ENCODE measurements around the gene PTCH1.
A peak's percentile ranks its signal among the peaks of the same experiment; 100 is the strongest.

Gene PTCH1

DNA sequence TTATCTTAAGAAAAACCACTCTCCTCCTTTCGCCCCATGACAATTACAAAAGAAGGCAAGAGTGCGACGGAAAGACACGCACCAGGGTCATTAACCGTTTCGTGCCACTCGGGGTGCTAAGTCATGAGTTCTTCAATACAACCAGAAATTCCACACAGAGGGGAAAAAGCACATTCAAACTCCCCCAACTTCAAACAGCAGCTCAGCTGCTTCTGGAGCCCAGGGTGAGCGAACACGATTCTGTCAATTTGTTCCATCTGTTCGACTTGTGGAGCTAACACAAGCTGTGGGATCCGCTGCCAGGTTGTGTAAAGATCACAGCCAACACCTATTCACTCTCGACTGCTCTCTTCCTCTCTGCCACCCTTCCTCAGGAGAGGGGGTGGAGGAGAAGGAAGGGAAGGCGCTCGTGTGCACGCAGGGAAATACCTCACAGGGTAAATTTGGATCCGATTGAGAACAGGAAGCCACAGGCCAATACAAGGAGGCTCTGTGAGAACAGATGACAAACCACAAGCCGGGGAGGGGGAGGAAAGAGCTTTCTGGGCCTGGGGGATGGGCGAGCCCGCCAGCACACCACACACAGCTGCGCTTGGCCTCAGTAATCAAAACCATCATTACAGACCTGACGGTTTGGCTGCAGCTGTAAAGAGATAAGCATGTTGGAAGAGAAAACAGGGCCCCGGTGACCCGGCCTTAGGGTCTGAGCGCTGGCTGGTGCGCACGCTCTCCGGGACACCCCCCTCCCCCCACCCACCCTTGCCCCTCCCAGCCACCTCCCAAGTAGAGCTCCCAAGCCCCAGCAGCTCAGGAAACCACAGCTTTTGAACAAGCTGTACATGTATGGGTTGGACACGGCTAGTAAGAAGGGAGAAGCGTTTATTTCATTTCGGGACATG is 54.3 kb downstream of the PTCH1 start:
- peak; percentile 53 to 67 for DNase-seq

DNA sequence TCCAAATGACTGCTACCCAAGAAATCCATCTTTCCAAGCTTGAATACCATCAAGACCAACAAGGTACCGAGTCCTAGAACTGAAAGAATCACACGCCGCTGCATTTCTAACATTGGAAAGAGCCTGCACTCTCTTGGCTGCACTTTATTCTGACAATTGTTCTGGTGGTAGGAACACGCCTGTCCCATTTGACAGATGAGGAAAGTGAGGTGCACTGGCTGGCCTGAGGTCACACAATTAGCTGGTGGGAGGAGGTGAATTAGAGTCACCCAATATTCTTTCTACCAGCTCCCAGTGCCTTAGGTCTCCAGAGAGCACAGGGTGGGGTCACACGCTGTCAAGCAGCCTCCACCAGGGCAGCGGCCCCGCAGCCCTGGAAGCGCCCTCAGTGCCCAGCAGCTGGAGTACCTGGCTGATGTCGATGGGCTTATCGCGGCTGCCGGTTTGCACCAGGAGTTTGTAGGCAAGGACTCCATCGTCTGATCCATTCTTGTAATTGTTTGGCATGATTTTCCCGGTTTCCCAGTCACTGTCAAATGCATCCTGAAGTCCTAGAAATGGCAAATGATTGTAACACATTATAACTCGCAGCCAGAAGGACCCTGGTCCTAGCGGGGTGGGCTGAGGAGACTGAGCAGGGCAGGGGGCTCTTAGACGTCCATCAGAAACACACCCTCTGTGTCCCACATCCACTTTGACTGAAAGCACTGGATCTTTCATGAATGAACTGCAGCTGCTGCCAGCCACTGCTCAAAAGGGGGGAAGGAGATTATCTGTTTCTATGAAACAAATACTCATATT is 55.1 kb downstream of the PTCH1 start:
- DNase-seq, result no peak

DNA sequence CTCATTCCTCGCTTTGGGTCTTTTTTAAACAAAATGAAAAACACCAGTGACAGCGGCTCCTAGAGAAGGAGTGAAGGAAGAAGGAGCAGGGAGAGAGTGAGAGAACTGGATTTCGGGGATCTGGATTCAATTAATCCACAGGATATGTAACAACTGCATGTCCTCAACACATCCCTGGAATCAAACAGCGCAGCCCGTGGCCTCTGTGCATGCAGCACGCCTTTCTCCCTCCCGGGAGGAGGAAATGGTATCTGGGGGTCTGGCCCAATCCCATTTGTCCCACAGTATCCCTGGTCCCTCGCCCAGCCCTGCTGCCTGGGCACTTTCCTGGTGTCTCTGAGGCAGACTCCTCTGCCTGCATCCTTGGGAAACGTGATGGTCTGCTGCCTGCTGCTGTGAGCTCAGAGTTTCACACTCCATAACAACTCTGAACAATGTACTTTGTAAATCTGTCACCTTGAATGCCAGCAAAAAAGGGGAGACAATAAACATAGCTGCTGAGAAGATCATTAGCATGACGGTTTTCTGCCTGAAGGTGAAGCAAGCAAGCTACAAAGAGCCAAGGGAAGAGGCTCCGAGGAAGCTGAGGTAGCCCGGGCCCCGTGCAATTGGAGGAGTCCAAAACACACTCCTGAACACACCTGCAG is 56.1 kb downstream of the PTCH1 start:
- DNase-seq, result no peak

DNA sequence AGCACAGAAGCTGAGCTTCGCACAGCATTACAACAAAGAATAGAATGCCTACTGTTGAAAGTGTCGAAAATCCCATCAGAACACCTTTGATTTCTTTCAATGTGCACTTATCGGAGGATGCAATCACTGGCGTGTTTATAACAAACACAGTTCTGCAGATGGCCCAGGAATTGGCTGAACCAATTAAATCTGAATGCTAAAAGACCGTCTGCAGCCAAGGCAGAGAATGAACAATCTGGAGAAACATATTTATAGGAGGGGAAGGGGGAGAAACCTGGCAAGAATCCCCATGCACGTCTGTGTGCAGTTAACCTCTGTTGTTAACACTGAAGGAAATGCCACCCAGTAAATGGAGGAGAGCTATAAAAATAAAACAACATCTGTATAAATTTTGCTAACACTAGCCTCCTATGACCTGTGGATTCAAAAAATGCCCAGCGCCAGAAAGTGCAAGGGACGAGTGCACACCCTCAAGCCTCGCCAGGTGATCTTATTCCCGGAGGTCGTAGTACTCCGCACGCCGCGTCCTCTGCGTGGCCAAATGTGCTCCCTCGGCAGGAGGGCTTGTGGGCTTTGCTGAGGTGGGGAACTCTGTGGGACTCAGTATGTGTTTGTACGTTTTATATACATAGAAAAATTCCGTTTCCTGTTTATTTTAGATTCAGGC is 56.8 kb downstream of the PTCH1 start:
- DNase-seq, result no peak

DNA sequence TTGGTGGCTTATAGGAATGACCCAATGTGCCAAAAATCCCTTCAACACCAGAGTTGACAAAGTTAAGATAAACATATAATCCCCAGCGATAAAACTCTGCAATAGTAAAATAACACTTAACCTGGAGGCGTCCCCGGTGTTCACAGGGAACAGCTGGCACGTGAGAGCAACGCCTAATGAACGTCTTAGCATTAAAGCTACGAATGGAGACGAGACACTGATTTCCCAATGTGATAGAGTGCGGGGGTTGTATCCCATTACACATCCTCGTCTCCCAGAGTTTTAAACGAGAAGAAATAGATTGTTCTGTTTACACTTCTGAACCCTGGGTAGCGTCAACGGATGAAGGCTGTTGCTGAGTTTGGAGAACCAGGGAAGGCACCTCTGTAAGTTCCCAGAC is 57.6 kb downstream of the PTCH1 start:
- no peak for DNase-seq

DNA sequence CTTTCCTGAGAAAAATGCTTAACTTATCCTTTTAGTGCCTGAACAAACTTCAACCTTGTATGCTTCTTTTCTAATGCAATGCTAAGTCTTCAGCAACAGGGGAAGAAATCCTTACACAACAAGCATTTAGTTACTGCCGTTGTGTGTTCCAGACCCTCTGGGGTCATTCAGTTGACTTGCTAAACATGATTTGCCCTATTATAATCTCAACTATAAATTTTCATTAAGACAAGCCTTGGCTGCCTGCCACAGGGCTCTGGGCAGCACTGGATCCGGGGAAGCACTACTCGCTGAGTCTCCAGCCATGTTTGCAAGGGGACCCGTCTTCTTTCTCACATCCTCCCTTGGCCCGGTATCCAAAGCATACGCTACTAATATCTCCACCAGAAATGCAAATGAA is 58.1 kb downstream of the PTCH1 start:
- no peak for DNase-seq

DNA sequence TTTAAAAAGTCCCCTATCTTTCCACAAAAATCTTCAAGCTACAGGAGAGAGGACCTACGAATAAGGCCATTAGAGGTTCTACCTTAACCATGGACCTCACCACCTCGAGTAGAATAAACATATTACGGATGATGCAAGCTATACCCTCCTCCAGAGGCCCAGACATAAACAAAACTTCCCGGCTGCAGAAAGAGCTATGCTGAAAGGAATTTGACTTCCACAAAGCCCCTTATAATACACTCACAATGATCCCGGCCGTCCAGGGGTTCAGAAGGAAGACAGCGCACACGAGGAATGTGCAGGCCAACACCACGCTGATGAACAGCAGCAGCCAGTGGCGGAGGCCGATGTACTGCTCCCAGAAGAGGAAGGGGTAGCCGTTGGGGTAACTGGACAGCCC is 59.0 kb downstream of the PTCH1 start:
- no peak for DNase-seq

DNA sequence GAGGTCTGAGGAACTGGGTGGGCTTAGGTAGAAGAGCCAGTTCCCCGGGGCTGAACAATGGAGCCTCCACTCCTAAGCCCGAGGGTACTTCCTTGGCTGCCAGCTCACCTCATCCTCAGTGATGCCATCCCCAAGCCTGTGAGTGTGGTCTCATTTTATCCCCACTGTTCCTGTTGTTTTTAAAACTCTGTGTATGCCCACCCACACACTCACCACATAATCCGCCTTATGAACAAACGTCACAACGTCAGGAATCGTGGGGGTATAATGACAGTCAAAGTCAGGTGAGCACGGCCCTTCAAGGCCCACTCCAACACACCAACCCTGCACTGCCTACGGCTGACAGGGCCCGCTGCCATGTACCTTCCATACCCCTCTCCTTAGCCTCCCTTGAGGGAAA is 61.1 kb downstream of the PTCH1 start:
- no peak for DNase-seq

DNA sequence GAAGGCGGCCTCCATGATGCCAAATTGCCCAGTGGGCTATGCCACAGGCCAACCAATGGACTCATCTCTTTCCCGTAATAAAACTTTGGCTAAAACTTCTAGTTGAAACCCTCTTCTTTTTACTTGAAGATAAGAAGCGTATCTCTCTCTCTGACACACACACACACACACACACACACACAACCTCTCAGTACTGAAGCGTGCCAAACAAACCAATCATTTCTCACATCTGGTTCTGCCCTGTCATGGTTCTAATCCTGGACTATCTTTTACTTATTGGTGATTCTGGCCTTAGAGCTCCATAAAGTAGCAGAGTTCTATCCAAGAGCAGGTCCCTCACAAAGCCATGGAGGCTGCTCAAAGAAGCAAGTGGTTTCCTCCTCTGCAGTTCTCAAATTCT is 64.6 kb downstream of the PTCH1 start:
- DNase-seq, result no peak

DNA sequence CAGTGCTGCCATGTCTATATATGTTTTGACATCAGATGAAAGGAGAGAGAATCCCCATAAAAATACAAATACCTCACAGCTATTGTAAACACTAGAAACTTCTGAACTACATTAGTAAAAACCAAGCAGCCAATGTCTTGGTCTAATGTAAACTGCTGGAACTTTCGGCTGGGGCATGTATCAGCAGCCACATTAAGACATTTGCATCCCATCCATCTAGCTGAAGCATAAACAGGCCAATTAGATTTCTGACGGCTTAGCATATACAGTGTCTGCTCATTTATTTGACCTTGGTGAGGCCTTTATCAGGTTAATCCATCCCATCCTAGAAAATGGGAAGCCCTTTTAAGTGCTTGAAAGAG is 65.7 kb downstream of the PTCH1 start:
- DNase-seq, result no peak

DNA sequence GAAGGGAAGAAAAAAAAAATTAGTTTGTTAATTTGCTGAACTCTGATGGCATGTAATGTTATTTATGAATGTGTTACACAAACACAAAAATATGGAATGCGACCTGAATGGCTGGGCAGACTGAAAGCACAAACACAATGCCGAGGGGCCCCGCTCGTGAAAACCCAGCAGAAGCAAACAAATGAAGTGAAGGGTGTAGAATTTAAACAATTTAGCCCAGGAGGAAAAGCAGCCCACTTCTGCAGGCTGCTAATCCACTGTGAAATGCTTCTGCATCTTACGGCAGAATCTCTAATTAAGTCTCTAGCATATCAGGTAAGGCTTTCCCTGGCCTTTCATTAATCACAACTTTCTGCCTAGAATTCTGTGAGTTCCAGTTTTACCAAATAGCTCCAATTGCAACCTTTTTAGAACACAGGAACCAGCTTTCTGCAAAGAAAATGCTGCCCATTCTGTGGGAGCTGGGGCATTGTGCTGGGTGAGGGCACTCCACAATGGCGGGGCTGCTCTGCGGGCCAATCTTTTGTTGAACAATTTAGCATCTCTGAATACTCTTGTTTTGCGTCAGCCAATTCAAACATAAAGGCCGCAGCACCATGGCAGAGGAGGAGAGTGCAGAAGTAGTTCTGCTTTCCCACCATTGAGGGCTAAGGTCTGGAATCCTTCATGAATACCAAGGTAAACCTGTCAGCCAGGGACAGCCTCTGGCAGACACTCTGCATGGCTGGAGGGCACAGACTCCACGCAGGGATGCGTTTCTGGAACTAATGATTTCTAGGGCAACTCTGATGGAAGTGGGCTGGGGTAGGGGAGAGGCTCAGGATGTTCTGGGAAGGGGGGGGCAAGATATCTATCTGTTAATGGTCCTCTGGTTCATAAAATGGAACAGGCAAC is 66.4 kb downstream of the PTCH1 start:
- no peak for DNase-seq

DNA sequence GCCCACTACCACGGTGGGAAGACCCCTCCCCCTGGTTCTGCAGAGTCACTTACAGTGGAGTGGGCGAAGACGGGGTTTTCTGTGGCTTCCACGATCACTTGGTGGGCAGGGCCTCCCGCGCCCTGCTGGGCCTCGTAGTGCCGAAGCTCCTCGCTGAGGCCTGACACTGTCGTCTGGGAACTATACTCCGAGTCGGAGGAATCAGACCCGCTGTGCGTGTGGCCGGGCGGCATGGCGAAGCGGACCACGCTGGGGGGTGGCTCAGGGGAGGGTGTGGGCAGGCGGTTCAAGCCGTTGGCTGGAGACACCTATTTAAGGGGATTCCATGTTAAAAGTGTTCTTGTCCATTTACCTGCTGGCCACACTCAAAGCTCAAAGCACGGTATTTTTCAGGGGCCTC is 67.8 kb downstream of the PTCH1 start:
- no peak for DNase-seq

DNA sequence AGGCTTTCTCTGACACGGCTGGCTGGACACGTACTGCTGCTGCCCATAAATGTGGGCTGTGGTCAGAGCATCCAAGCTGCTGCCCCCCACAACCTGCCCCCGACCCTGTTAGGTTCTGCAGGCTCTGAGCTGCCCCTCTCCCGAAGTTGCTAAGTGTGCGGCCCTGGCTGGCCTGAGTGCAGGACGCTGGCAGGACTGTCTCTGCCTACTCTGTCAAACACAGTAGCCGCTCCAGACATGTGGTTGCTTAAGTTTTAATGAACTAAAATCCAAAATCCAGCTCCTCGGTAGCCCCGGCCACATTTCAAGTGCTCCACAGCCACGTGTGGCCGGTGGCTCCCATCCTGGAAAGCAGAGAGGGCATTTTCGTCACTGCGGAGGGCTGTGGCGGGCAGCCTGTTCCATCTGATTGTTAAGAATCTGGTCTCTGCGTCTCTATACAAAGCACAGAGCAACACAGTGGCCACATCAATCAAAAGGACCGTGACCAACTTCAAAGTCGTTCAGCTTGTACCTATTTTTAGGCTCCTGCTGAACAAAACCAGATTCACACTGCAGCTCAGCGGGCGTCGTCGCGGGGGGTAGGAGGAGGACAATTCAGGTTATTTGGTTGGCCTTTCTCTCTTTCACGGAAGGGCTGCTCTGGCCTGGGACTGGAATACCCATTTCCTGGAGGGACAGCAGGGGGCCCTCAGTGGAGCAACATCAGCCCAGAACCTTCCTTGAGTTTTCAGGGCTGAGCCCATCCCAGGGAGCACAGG is 68.9 kb downstream of the PTCH1 start:
- no peak for DNase-seq

DNA sequence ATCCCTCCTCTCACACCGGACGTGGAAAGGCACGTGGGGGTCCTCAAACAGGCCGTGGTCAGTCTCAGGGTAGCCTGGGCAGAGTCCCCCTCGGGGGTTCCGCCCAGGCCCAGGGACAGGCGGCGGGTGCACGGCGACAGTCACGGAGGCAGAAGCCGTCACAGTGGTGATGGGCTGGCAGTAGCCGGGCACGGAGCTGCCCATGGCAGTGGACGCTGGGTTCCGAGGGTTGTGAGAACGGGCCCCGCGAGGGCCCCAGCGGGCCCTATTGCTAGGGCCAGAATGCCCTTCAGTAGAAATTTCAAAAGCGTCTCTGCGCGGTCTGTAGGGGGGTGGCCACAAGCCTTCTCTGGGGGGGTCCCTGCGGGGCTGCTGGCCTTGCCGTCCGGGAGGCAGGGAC is 69.8 kb downstream of the PTCH1 start:
- no peak for DNase-seq

DNA sequence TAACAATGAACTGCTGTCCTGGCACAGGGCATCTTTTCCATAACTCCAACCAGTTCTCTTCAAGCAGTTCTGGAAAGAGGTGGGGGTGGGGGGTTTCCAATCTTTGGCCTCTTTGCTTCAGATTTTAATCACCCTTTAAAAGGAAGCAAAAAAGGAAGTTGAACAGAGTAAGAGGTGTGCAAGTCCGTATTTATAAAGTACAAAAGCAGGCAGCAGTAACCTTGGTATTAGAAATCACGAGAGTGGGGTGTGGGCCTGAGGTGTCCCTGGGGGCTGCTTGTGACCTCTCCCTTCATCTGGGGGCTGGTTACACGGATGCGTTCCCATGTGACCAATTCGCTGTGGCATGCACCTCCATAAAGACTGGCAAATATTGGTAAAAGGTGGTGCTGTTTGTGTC is 70.5 kb downstream of the PTCH1 start:
- no peak for DNase-seq

DNA sequence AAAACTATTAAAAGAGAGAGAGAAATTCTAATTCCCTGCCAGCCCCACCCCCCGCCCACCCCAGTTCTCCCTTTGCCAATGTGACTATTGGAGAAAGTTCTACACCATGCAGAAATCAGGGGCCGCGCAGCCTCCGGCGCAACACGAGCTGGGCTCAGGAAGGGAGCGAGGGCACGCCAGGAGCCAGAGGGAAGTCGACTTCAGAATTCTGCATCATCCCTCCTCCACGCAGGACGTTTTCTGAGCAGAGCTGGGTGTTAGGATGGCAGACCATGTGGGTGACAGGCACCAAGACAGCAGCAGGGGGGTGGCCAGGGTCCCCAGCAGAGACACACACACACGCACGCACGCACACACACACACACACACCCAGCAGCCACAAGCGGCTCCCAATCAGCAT is 72.6 kb downstream of the PTCH1 start:
- no peak for DNase-seq

DNA sequence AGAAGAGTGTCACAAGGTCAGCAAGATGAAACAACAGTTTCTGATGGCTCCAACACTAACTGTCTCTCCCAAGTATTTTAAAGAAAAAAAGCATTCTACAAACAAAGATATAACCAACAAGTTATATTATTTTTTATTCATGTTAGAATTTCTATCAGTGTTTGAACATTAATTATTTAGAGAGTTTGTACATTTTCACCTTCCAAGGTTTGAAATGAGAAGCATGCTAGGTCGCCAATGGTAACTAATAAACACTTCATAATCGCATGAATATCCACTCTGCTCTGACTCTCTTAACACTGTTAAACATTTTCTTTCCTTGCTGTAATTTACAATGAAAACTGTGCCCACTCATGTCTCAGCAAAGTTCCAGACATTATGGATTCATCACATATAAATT is 73.5 kb downstream of the PTCH1 start:
- no peak for DNase-seq

DNA sequence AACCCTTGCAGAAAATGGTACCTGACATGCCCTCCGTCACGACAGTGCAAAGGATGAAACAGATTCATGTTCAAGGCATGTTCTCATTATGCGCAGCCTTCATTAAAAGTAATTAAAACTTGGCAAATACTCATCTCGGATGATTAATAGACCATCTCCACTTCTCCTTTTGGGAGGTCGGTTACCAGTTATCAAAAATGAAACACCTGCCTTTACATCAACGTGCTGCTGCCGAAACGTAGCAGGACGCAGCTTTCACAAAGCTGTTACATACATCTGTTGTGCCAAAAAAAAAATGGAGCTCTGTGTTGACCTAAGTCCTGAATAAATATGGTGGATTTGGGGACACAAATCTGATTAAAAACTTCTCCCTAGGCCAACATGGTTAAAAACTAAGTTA is 75.7 kb downstream of the PTCH1 start:
- DNase-seq, result no peak

DNA sequence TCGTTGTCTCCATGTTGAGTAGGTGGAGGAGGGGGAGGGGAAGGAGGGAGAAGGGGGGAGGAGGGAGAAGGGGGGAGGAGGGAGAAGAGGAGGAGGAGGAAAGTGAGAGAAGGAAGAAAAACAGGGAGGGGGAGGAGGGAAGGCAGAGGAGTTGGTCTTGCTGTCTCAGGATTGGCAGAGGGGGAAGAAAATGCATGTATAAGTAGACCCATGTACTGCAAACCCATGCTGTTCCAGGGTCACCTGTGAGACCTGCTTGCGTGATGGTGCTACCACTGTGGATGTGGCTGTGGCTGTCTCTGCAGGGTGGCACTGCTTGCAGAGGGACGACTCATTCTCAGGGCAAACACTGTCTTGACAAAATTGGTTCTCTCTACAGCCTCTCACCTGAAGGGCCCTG is 76.3 kb downstream of the PTCH1 start:
- DNase-seq, result no peak

DNA sequence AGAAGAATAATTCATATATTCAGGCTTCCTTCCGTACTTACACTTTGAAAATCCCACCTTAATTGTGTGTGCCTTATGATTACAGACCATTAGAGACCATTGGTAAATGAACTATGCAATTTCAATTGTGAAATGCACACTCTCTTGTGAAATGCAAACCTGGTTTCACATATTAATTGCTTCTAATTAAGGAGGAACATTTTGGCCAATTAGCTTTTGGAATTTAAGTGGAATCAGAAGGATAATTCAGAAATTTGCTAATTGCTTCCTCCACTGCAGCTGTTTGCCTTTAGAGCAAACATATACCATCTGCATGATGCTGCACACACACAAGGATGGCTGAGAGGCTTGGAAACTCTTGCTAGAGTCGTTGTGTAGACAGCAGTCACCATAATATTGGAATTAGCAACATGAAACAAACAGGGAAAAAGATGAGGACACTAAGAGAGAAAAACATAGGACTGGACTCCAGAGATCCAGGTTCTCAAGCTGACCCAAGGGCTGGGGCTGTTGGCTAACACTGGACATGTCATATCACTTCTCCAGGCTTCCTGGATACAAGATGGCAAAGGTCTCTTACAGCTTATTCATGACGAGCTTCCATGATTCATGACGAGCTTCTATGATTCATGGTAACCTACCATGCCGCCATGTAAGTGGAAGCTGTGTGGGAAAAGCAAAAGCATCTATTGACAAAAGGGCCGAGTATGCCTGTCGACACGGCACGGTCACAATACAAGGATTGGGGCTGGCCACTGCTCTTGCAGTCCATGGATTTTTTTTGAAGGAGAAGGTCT is 78.0 kb downstream of the PTCH1 start:
- DNase-seq, result no peak

DNA sequence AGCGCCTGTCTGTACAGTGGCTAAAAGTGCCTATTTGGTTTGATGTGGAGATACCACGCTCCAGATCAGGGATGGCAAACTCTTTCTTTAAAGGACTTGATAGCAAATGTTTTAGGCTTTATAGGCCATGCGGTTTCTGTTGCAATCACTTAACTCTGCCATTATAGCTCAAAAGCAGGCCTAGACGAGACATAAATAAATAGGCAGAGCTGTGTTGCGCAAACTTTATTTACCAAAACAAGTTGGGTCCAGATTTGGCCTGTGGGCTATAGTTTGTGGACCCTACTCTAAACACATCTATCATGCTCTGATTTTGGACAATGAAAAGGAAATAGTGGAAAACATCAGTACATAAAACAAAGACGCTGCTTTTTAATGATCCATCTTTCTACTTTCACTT is 79.2 kb downstream of the PTCH1 start:
- DNase-seq, result no peak
